Heart left ventricle (tissue), 16 donors: ENCODE data around the gene STX2. TPM values are rescaled to one million over a fixed set of nuclear protein-coding genes. Genes with fewer than 3 reads are reported as not detected.

Source experiments
- ATAC-seq, 4 donors: fragments of 200-7000 bp; cut with Tn5 transposase; one replicate each; pipeline ENCODE4 v1.9.1; 2020 to 2022; ENCODE audit warnings: moderate library complexity in 4 of 4, mild to moderate bottlenecking in 3 of 4, moderate number of reproducible peaks in 1 of 4
- DNase-seq, 5 donors: peaks; one replicate each; pipeline ENCODE4 v3.0.0-alpha.2; 2020
- H3K27ac ChIP-seq, 12 donors: fragments of 200-600 bp; sonication (generic) in 4 of 12; one replicate each; pipeline versions ENCODE4 v1.5.0 to v1.8.0; 2016 to 2022; ENCODE audit warnings: mild to moderate bottlenecking in 2 of 12
- H3K27me3 ChIP-seq, 9 donors: fragments of 200-600 bp; sonication (generic) in 2 of 9; one replicate each; pipeline versions ENCODE4 v1.5.1 to v1.8.0; 2016 to 2022; ENCODE audit warnings: mild to moderate bottlenecking in 3 of 9
- H3K36me3 ChIP-seq, 9 donors: fragments of 200-600 bp; sonication (generic) in 2 of 9; one replicate each; pipeline versions ENCODE4 v1.5.0 to v1.8.0; 2018 to 2022; ENCODE audit warnings: mild to moderate bottlenecking in 2 of 9
- H3K4me1 ChIP-seq, 12 donors: fragments of 200-600 bp; sonication (generic) in 4 of 12; one replicate each; pipeline versions ENCODE4 v1.5.0 to v1.8.0; 2016 to 2022; ENCODE audit warnings: mild to moderate bottlenecking in 3 of 12
- H3K4me3 ChIP-seq, 12 donors: fragments of 200-600 bp; sonication (generic) in 4 of 12; one replicate each; pipeline versions ENCODE4 v1.5.0 to v1.8.0; 2017 to 2022; ENCODE audit warnings: mild to moderate bottlenecking in 9 of 12, moderate library complexity in 4 of 12
- H3K9me3 ChIP-seq, 12 donors: fragments of 200-600 bp; sonication (generic) in 4 of 12; one replicate each; pipeline versions ENCODE4 v1.5.0 to v1.8.0; 2016 to 2022; ENCODE audit warnings: mild to moderate bottlenecking in 1 of 12
- POLR2A ChIP-seq, 2 donors: fragments of 450-650 bp; IDR thresholded peaks; one replicate each; pipeline ENCODE4 v1.6.1; 2017; ENCODE audit warnings: antibody characterized with exemption in 2 of 2, mild to moderate bottlenecking in 2 of 2, moderate library complexity in 2 of 2
- WGBS, 4 donors: extraction: QIAGEN DNeasy Blood & Tissue Kit in 2 of 4; methylation state at CpG; one replicate each; pipeline versions ENCODE4 v1.1.5 to v1.1.7; 2013 to 2018; 5-methylcytosine and 5-hydroxymethylcytosine counted together
- intact Hi-C, 10 donors: fragments of 100-400 bp; cut with DNase I; formaldehyde crosslinking; loops; one replicate each; pipeline versions ENCODE4 v1.11.1 to v1.14.2; 2022
- polyA plus RNA-seq, 2 donors: library from polyadenylated mRNA; stranded (reverse); fragments of 200-250 nt; gene quantifications; one replicate each; pipeline ENCODE4 v1.2.3, GENCODE V29; 2013
- total RNA-seq, 9 donors: library from RNA; depleted of rRNA in 2 of 9; stranded (reverse); fragments of >200 nt in 2 of 9; fragmentation: NEBNext Ultra II Directional in 3 of 9; extraction: Animal tissue kit (Norgen Biotek cat#: 25700) in 3 of 9; gene quantifications; one replicate each; pipeline versions ENCODE4 v1.1.0 to v1.2.4, GENCODE V29; 2016 to 2023
- TF ChIP-seq, protein P1 (sequence below), 12 donors: fragments of 200-600 bp; sonication (generic) in 4 of 12; IDR thresholded peaks; one replicate each; pipeline versions ENCODE4 v1.5.0 to v1.8.0; 2018 to 2022; ENCODE audit warnings: antibody characterized with exemption in 12 of 12, mild to moderate bottlenecking in 5 of 12
- donor health status: ischemic (EF 13 %, LVEDD 7.1; RV severe dilation, severe dysfunction).
- donor health status: healthy with polysubstance abuse.
- donor health status: DM: no; HTN: yes; CAD: no.
- donor health status: DM: no; HTN: no; CAD: no.
- donor health status: ischemic (EF 25% LVEDD 6.9; RV normal size, moderate dysfunction).
- donor health status: ischemic (EF 25% LVEDD 5.7; RV mildly dilated, moderate dysfunction).
- donor health status: healthy.
- donor health status: DM: yes; HTN: yes; CAD: no.
- donor health status: ischemic (EF 35%, LVEDD 5.7; RV mildly dilated, moderate dysfunction).
- donor health status: nonischemic (EF 11% LVEDD 7.7; RV severe dilation, severe dysfunction).
- donor health status: DM: yes; HTN: yes; CAD: no.
- donor health status: PGD.
- donor health status: ischemic (EF 29% LVEDD 5.4; RV normal size, mild dysfunction).
- donor health status: nonischemic (EF 23%, LVEDD 6.1; RV moderate dilation, normal function).

Gene STX2
- total and polyA plus RNA-seq, 11 donors, result 6.2 to 21.8 (median 11.1) TPM

DNA sequence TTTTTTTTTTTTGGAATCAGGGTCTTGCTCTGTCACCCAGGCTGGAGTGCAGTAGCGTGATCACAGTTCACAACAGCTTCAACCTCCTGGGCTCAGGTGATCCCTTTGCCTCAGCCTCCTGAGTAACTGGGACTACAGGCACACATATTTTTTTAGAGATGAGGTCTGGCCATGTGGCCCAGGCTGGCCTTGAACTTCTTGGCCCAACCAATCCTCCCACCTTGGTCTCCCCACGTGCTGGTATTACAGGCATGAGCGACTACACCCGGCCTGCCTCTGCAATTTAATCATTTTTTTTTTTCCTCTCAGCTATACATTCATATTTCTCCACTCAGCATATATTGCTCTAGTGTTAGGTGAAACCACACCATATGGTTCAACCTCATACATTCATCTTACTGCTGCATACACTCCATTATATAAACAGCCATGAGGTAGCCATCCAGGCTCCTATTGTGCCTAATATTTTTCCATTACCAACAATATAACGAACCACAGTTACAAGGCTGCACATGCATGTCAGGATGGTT lies 7.1 kb downstream of the STX2 start:
- H3K9me3 ChIP-seq, result no peaks in the 10 kb centered on the region
- TF ChIP-seq POLR2A (IDR thresholded peaks at IDR 0.05), result no peak
- TF ChIP-seq, protein P1, sequence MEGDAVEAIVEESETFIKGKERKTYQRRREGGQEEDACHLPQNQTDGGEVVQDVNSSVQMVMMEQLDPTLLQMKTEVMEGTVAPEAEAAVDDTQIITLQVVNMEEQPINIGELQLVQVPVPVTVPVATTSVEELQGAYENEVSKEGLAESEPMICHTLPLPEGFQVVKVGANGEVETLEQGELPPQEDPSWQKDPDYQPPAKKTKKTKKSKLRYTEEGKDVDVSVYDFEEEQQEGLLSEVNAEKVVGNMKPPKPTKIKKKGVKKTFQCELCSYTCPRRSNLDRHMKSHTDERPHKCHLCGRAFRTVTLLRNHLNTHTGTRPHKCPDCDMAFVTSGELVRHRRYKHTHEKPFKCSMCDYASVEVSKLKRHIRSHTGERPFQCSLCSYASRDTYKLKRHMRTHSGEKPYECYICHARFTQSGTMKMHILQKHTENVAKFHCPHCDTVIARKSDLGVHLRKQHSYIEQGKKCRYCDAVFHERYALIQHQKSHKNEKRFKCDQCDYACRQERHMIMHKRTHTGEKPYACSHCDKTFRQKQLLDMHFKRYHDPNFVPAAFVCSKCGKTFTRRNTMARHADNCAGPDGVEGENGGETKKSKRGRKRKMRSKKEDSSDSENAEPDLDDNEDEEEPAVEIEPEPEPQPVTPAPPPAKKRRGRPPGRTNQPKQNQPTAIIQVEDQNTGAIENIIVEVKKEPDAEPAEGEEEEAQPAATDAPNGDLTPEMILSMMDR (IDR thresholded peaks at IDR 0.05), result no peak
- whole genome bisulfite sequencing, 4 donors, result 91 to 93% (median 92%) methylated on average over 5 of the region's 5 CpGs
- H3K4me1 ChIP-seq, result peaks cover 0 to 34% (median 1%) of the 10 kb centered on the region in 12 donors
- intact Hi-C loops, result no loop called here
- DNase-seq, result no peak
- no peaks in the 10 kb centered on the region for H3K27me3 ChIP-seq
- no peak overlapping the region for H3K27ac ChIP-seq
- H3K4me3 ChIP-seq, result no peak overlapping the region
- no peak for ATAC-seq
- H3K36me3 ChIP-seq, result no peaks in the 10 kb centered on the region

DNA sequence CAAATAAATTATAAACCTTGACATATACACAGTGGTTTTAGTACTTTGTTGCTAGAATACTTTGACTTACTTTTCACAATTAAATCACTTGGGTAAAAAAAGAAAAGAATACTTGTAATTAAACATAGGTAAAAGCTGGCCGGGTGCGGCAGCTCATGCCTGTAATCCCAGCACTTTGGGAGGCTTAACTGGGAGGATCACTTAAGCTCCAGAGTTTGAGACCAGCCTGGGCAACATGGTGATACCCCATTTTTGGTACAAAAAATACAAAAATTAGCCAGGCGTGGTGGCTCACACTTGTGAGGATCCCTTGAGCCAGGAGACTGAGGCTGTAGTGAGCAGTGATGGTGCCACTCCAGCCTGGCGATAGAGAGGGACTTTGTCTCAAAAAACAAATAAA lies 7.8 kb downstream of the STX2 start:
- Histone ChIP-seq H3K36me3 (peaks cover 0 to 3% (median 0%) of the 10 kb centered on the region in 9 donors), H3K4me3 (no peak overlapping the region), H3K4me1 (peaks cover 0 to 39% (median 1%) of the 10 kb centered on the region in 12 donors), H3K9me3 (no peaks in the 10 kb centered on the region), H3K27ac (no peak overlapping the region), H3K27me3 (no peaks in the 10 kb centered on the region)
- intact Hi-C loops, result no loop called here
- DNase-seq (no peak), ATAC-seq (no peak)
- 84 to 99% (median 95%) methylated on average over 4 of the region's 4 CpGs for WGBS, 4 donors
- TF ChIP-seq, protein P1 (IDR thresholded peaks at IDR 0.05), result no peak
- no peak for TF ChIP-seq POLR2A (IDR thresholded peaks at IDR 0.05)

DNA sequence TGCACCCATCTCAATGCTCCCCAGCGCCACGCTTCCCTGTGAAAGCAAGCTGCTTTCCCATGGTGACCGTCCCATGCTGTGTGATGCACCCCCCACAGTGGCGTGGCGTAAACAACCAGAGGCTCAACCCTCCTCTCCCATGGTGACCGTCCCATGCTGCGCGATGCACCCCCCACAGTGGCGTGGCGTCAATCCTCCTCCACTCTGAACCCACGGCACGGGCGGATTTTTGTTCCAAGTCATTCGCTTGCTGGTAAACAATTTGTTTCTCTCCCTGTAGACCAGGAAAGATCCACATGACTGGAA lies 8.9 kb downstream of the STX2 start:
- TF ChIP-seq, protein P1 (IDR thresholded peaks at IDR 0.05), result no peak
- Histone ChIP-seq H3K27ac (no peak overlapping the region), H3K9me3 (no peaks in the 10 kb centered on the region), H3K27me3 (no peaks in the 10 kb centered on the region), H3K4me3 (no peak overlapping the region), H3K36me3 (peaks cover 0 to 7% (median 0%) of the 10 kb centered on the region in 9 donors), H3K4me1 (peaks cover 0 to 33% (median 1%) of the 10 kb centered on the region in 12 donors)
- intact Hi-C loops, result no loop called here
- no peak for ATAC-seq
- WGBS, 4 donors, result 85 to 93% (median 90%) methylated on average over 14 of the region's 14 CpGs
- DNase-seq, result no peak

DNA sequence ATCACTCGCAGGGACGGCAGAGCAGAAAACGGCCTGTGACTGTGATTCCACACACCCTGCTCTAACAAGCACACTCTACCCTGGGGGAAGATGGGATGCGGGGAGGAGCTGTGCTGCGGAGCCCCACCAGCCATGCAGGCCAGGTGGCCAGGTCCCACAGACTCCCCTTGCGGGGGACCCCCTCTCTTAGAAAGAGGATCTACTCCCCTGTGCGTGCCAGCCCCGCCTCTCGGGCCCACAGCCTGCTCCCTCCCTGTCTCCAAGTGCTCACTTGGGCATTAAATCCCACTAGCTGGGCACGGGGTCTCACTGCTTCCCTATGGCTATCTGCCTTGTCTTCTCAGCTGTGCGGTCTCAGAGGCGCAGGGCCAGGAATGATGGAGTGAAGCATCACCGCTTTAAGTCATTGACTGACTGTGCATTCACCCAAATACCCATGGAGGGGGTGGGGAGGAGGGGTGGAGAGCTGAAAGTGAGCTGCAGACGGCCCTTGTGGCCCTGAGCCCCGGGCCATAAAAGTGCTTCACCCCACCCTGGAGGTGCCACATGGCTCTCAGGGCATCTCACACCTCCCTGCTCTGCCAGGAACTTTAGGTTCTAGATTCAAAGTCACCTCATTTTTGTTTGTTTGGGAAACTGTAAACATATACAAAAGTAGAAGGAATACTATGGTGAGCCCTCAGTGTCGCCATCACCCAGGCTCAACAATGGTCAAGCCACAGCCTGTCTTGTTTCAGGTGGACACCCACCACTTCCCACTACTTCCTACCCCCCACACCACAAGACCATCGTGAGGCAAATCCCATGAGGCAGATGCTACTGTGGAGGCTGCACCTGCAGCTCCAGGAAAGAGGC lies 9.4 kb downstream of the STX2 start:
- no peaks in the 10 kb centered on the region for H3K27me3 ChIP-seq

More for the DNA sequence above, 9.4 kb downstream of the STX2 start:
- no peak for TF ChIP-seq POLR2A (IDR thresholded peaks at IDR 0.05)
- TF ChIP-seq, protein P1 (IDR thresholded peaks at IDR 0.05), result no peak
- Histone ChIP-seq H3K4me3 (no peak overlapping the region), H3K27ac (no peak overlapping the region), H3K9me3 (no peaks in the 10 kb centered on the region), H3K36me3 (peaks cover 0 to 7% (median 0%) of the 10 kb centered on the region in 9 donors), H3K4me1 (peaks cover 0 to 27% (median 1%) of the 10 kb centered on the region in 12 donors)
- ATAC-seq (no peak), DNase-seq (no peak)
- 88 to 92% (median 89%) methylated on average over 9 to 17 of the region's 17 CpGs for WGBS, 4 donors
- intact Hi-C loops, result no loop called here
